K562 (cell line): ENCODE data around the gene DHX32. TPM values are rescaled to one million over a fixed set of nuclear protein-coding genes. Genes with fewer than 3 reads are reported as not detected.

Experiments
- ATAC-seq: fragments of 200-7000 bp; cut with Tn5 transposase; 3 replicates; pipeline ENCODE4 v1.9.1; 2020; ENCODE audit warnings: moderate library complexity
- BruUV-seq: library from RNA; stranded (reverse); fragments of 400-500 nt; replicated peaks from 2 replicates; lab custom pipeline; 2021; lab: Mats Ljungman, UMichigan
- CTCF ChIA-PET: fragments of 300-600 bp; formaldehyde crosslinking; extraction: SDS; loops from one replicate; lab custom pipeline; 2021; ENCODE audit warnings: low intra/inter-chr PET ratio; lab: Yijun Ruan, JAX
- POLR2A ChIA-PET: fragments of 300-600, 350-650 bp; sonication (Branson Sonifier 250); formaldehyde crosslinking; extraction: SDS; loops from one replicate; lab custom pipeline; 2021; ENCODE audit warnings: antibody characterized with exemption, inconsistent platforms; lab: Yijun Ruan, JAX
- DNase-seq, 4 experiments: peaks; one replicate each; pipeline versions ENCODE4 v3.0.0 to v3.0.0-alpha.2; 2011 to 2018; ENCODE audit warnings: low spot score in 3 of 4, mixed read lengths in 3 of 4; ENCODE audit errors: extremely low read depth in 1 of 4
- FAIRE-seq: peaks from 2 replicates; lab custom pipeline; 2011; peaks lifted over from hg19 to GRCh38; lab: Jason Lieb, UNC
- H2AFZ ChIP-seq: 2 replicates; pipeline ENCODE4 v1.6.0; 2011; ENCODE audit warnings: low read depth, low read length, control low read depth, inconsistent platforms
- H3K27ac ChIP-seq: fragments of 200-600 bp; 3 replicates; pipeline ENCODE4 v1.8.0; 2011; ENCODE audit warnings: low read depth, mild to moderate bottlenecking, control low read depth, inconsistent platforms, low read length, moderate library complexity, mixed read lengths; ENCODE audit errors: extremely low read depth
- H3K27me3 ChIP-seq, 2 experiments: fragments of 300-600 bp in 1 of 2; 2 replicates in 1 of 2; 3 replicates in 1 of 2; pipeline versions ENCODE4 v1.6.0 to v1.8.0; 2011; ENCODE audit warnings: inconsistent platforms in 2 of 2, low read length in 2 of 2, mild to moderate bottlenecking in 1 of 2, mixed read lengths in 1 of 2, moderate library complexity in 1 of 2; ENCODE audit not compliant: control insufficient read depth in 2 of 2, insufficient read depth in 2 of 2
- H3K36me3 ChIP-seq: fragments of 300-600 bp; 3 replicates; pipeline ENCODE4 v1.8.0; 2011; ENCODE audit warnings: mild to moderate bottlenecking, low read length, inconsistent platforms; ENCODE audit not compliant: control insufficient read depth, insufficient read depth
- H3K4me1 ChIP-seq, 2 experiments: fragments of 200-600 bp in 1 of 2; replicated peaks in 1 of 2; 2 replicates in 1 of 2; 3 replicates in 1 of 2; pipeline versions ENCODE4 v1.5.1 to v1.8.0; 2011; ENCODE audit warnings: inconsistent platforms in 2 of 2, low read length in 2 of 2, mild to moderate bottlenecking in 1 of 2, mixed read lengths in 1 of 2, moderate library complexity in 1 of 2; ENCODE audit not compliant: control insufficient read depth in 2 of 2, insufficient read depth in 2 of 2
- H3K4me2 ChIP-seq: 2 replicates; pipeline ENCODE4 v1.6.1; 2011; ENCODE audit warnings: low read length, control low read depth, inconsistent platforms, mixed read lengths; ENCODE audit not compliant: insufficient read depth
- H3K4me3 ChIP-seq: fragments of 200-600 bp; sonication (generic), shearing (Covaris generic); 2 replicates; pipeline ENCODE4 v1.5.1; 2016; ENCODE audit warnings: control low read depth, inconsistent platforms
- H3K79me2 ChIP-seq: fragments of 200-600 bp; 3 replicates; pipeline ENCODE4 v1.8.0; 2011; ENCODE audit warnings: low read length, inconsistent platforms; ENCODE audit not compliant: control insufficient read depth, insufficient read depth
- H3K9ac ChIP-seq, 2 experiments: 2 replicates each; pipeline versions ENCODE4 v1.6.0 to v1.6.1; 2011; ENCODE audit warnings: low read depth in 2 of 2, low read length in 2 of 2, control low read depth in 1 of 2, inconsistent platforms in 1 of 2, mild to moderate bottlenecking in 1 of 2, mixed read lengths in 1 of 2; ENCODE audit not compliant: insufficient read depth in 1 of 2
- H3K9me1 ChIP-seq: one replicate; pipeline ENCODE4 v1.6.0; 2011; ENCODE audit warnings: inconsistent platforms, mild to moderate bottlenecking, low read length, moderate library complexity; ENCODE audit not compliant: control insufficient read depth, insufficient read depth
- H3K9me3 ChIP-seq: replicated peaks from 2 replicates; pipeline ENCODE4 v1.5.1; 2011; ENCODE audit warnings: low read depth, low read length, inconsistent platforms; ENCODE audit not compliant: control insufficient read depth, insufficient read depth
- H4K20me1 ChIP-seq: replicated peaks from 2 replicates; pipeline ENCODE4 v1.6.1; 2011; ENCODE audit warnings: low read length, inconsistent platforms, mixed read lengths; ENCODE audit not compliant: control insufficient read depth, insufficient read depth
- CXXC5 ChIP-seq: fragments of 250-450 bp; sonication (Bioruptor Pico); IDR thresholded peaks from 2 replicates; pipeline ENCODE4 v1.8.0; 2022; ENCODE audit warnings: inconsistent platforms, mild to moderate bottlenecking, moderate library complexity
- HNRNPH1 ChIP-seq: fragments of 200-400 bp; formaldehyde crosslinking; optimal IDR thresholded peaks from 2 replicates; pipeline ENCODE3; 2017; ENCODE audit warnings: low read depth, mild to moderate bottlenecking, low read length, moderate library complexity
- HNRNPL ChIP-seq: fragments of 200-400 bp; formaldehyde crosslinking; IDR thresholded peaks from 2 replicates; pipeline ENCODE4 v1.6.1; 2017; ENCODE audit warnings: low read depth, mild to moderate bottlenecking, low read length
- ZNF133 ChIP-seq: fragments of 250-450 bp; sonication (Bioruptor Pico); IDR thresholded peaks from 2 replicates; pipeline ENCODE4 v1.4.0; 2020; ENCODE audit warnings: mild to moderate bottlenecking
- WGBS: fragments of 100-300 bp; shearing (Covaris generic); methylation state at CpG from one replicate; pipeline ENCODE4 v1.1.6; 2016; ENCODE audit warnings: low coverage, mixed read lengths; ENCODE audit not compliant: insufficient coverage; ENCODE audit errors: missing lambda C conversion rate; 5-methylcytosine and 5-hydroxymethylcytosine counted together
- in situ Hi-C: fragments of 300-500 bp; cut with MboI; formaldehyde crosslinking; loops from 4 replicates; pipeline ENCODE4 v1.15.0; 2018; ENCODE audit warnings: inconsistent platforms, mixed read lengths
- intact Hi-C: fragments of 100-400 bp; cut with micrococcal nuclease; formaldehyde crosslinking; loops from 2 replicates; pipeline ENCODE4 v1.14.2; 2022
- polyA plus RNA-seq, 8 experiments: library from polyadenylated mRNA; depleted of rRNA in 4 of 8; stranded (reverse) in 5 of 8; unstranded in 3 of 8; fragments of >200 nt; fragmentation: Nextera tagmentation in 2 of 8; fragmentation: Illumina TruSeq in 1 of 8; extraction: Ambion mirVana in 2 of 8; extraction: Trizol in 1 of 8; gene quantifications; 2 replicates each; pipeline versions ENCODE4 v1.2.1 to v1.2.3, GENCODE V29; 2011 to 2014; ENCODE audit warnings: inconsistent platforms in 1 of 8, missing spikeins in 1 of 8
- total RNA-seq, 7 experiments: library from RNA; depleted of rRNA in 6 of 7; stranded (reverse); fragments of >200 nt in 6 of 7; fragmentation: Illumina TruSeq in 2 of 7; extraction: Trizol in 2 of 7; gene quantifications; 2 replicates each; pipeline versions ENCODE4 v1.2.1 to v1.2.3, GENCODE V29; 2011 to 2021; ENCODE audit warnings: low replicate concordance in 1 of 7
- TF ChIP-seq, protein P1 (sequence below): fragments of 450-650 bp; formaldehyde crosslinking; IDR thresholded peaks from 2 replicates; pipeline ENCODE4 v1.4.0; 2020; ENCODE audit warnings: mild to moderate bottlenecking, moderate library complexity
- TF ChIP-seq, protein P2 (sequence below): fragments of 450-650 bp; formaldehyde crosslinking; IDR thresholded peaks from 2 replicates; pipeline ENCODE4 v1.4.0; 2020; ENCODE audit warnings: mild to moderate bottlenecking
- TF ChIP-seq, protein P3 (sequence below), 2 experiments: fragments of 450-650 bp; formaldehyde crosslinking in 1 of 2; IDR thresholded peaks; 2 replicates each; pipeline versions ENCODE4 v1.4.0 to v1.6.1; 2014 to 2020; ENCODE audit warnings: mild to moderate bottlenecking in 2 of 2, borderline replicate concordance in 1 of 2, low read depth in 1 of 2
- TF ChIP-seq, protein P4 (sequence below): sonication (generic); formaldehyde crosslinking; IDR thresholded peaks from 2 replicates; pipeline ENCODE4 v1.8.1; 2022; ENCODE audit warnings: missing genetic modification reagents

Gene DHX32
- total and polyA plus RNA-seq, 9 of the 15 experiments (the other 6 are each of a cell fraction or from before 2014, with no cell fraction given) = 5.8 to 23.5 (median 17.5) TPM

DNA sequence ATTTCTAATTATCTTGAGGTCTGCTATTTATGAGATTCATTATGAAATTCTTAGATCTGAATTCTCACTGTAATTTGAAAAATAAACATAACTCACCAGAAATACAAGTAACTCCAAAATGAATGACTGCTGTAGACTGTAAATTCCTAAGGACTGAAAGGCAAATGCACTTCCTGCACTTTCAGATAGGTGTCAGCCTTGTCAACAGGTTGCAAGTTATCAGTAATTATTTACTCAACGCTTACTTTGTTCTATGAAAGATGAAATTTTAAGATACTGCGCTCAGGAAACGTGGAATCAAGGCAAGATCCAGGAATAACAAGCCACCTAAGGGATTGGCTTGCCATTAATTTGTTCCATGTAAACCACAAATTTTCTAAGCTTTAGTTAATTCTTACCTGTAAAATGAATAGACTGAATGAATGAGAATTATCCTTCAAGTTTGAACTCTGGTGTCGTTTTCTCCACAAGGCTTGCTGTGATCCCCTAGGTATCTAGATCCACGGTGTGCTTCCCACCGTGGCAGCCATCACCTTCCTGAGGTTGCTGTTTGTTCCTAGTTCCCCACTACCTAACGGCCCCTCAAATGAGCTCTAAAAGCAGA lies 12.6 kb downstream of the DHX32 start:
- ChIA-PET POLR2A (interaction anchor here (0.7 kb wide), 1 partner anchor 114 kb away, joined by 3 read pairs; no protein-coding TSS in a partner anchor), CTCF (interaction anchor here (0.7 to 1.4 kb wide), 4 partner anchors 95 to 434 kb away, joined by 3 to 4 read pairs (median 4); no protein-coding TSS in a partner anchor)
- Histone ChIP-seq H3K4me1 (no peaks in the 10 kb centered on the region; a peak in 1 of 5 replicates), H3K36me3 (peaks cover 14% of the 10 kb centered on the region; the same call in 1 of the 3 replicates), H3K9me3 (no peaks in the 10 kb centered on the region), H3K79me2 (no peaks in the 10 kb centered on the region), H2AFZ (no peak overlapping the region), H3K4me3 (no peak overlapping the region), H3K9ac (no peak overlapping the region), H3K4me2 (no peak overlapping the region), H4K20me1 (no peaks in the 10 kb centered on the region), H3K27ac (no peak overlapping the region), H3K27me3 (no peaks in the 10 kb centered on the region), H3K9me1 (peaks cover 2% of the 10 kb centered on the region)
- BruUV-seq = no TSS peak
- intact Hi-C loops = loop anchor here (5.0 to 10.0 kb wide), 2 partner anchors 114 to 516 kb away; partner anchors contain the start of gene ADAM12
- FAIRE-seq (peak; percentile 85), ATAC-seq (peak; percentile 75), DNase-seq (peak in 3 of 4 experiments; percentile 12 to 51 (median 17))
- 23% methylated on average over 7 of the region's 7 CpGs for WGBS
- in situ Hi-C loops = loop anchor here (10.0 kb wide), 1 partner anchor 106 kb away; no protein-coding TSS in a partner anchor
- TF ChIP-seq, protein P1, sequence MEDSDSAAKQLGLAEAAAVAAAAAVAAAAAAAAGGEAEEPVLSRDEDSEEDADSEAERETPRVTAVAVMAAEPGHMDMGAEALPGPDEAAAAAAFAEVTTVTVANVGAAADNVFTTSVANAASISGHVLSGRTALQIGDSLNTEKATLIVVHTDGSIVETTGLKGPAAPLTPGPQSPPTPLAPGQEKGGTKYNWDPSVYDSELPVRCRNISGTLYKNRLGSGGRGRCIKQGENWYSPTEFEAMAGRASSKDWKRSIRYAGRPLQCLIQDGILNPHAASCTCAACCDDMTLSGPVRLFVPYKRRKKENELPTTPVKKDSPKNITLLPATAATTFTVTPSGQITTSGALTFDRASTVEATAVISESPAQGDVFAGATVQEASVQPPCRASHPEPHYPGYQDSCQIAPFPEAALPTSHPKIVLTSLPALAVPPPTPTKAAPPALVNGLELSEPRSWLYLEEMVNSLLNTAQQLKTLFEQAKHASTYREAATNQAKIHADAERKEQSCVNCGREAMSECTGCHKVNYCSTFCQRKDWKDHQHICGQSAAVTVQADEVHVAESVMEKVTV (CRISPR knock-in tag) = peak; percentile 33; the same call in 1 of the 2 replicates
- 0 out of 2 replicates have a peak, but pooled peaks have one; percentile 20 for TF ChIP-seq CXXC5 (CRISPR knock-in tag)
- TF ChIP-seq, protein P2, sequence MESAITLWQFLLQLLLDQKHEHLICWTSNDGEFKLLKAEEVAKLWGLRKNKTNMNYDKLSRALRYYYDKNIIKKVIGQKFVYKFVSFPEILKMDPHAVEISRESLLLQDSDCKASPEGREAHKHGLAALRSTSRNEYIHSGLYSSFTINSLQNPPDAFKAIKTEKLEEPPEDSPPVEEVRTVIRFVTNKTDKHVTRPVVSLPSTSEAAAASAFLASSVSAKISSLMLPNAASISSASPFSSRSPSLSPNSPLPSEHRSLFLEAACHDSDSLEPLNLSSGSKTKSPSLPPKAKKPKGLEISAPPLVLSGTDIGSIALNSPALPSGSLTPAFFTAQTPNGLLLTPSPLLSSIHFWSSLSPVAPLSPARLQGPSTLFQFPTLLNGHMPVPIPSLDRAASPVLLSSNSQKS (CRISPR knock-in tag) = no peak
- no peak for TF ChIP-seq HNRNPL
- TF ChIP-seq, protein P3, sequence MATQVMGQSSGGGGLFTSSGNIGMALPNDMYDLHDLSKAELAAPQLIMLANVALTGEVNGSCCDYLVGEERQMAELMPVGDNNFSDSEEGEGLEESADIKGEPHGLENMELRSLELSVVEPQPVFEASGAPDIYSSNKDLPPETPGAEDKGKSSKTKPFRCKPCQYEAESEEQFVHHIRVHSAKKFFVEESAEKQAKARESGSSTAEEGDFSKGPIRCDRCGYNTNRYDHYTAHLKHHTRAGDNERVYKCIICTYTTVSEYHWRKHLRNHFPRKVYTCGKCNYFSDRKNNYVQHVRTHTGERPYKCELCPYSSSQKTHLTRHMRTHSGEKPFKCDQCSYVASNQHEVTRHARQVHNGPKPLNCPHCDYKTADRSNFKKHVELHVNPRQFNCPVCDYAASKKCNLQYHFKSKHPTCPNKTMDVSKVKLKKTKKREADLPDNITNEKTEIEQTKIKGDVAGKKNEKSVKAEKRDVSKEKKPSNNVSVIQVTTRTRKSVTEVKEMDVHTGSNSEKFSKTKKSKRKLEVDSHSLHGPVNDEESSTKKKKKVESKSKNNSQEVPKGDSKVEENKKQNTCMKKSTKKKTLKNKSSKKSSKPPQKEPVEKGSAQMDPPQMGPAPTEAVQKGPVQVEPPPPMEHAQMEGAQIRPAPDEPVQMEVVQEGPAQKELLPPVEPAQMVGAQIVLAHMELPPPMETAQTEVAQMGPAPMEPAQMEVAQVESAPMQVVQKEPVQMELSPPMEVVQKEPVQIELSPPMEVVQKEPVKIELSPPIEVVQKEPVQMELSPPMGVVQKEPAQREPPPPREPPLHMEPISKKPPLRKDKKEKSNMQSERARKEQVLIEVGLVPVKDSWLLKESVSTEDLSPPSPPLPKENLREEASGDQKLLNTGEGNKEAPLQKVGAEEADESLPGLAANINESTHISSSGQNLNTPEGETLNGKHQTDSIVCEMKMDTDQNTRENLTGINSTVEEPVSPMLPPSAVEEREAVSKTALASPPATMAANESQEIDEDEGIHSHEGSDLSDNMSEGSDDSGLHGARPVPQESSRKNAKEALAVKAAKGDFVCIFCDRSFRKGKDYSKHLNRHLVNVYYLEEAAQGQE (IDR thresholded peaks at IDR 0.05; ENCODE audit: borderline replicate concordance) = peak; percentile 53; the same call in 1 of the 2 replicates
- TF ChIP-seq, protein P3 (CRISPR knock-in tag; IDR thresholded peaks at IDR 0.05; ENCODE audit: low read depth) = no peak
- TF ChIP-seq HNRNPH1 = no peak
- TF ChIP-seq ZNF133 (CRISPR knock-in tag) = no peak
- TF ChIP-seq, protein P4, sequence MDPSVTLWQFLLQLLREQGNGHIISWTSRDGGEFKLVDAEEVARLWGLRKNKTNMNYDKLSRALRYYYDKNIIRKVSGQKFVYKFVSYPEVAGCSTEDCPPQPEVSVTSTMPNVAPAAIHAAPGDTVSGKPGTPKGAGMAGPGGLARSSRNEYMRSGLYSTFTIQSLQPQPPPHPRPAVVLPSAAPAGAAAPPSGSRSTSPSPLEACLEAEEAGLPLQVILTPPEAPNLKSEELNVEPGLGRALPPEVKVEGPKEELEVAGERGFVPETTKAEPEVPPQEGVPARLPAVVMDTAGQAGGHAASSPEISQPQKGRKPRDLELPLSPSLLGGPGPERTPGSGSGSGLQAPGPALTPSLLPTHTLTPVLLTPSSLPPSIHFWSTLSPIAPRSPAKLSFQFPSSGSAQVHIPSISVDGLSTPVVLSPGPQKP = no peak
